C4-2B (cell line): ENCODE data around the gene ETAA1.

Source experiments
- ZFX ChIP-seq: fragments of 450-650 bp; IDR thresholded peaks from 2 replicates; pipeline ENCODE4 v1.6.1; 2017
- TF ChIP-seq, protein P1 (sequence below): fragments of 450-650 bp; conservative IDR thresholded peaks from 2 replicates; pipeline ENCODE4 v1.5.1; 2017; ENCODE audit warnings: mild to moderate bottlenecking

DNA sequence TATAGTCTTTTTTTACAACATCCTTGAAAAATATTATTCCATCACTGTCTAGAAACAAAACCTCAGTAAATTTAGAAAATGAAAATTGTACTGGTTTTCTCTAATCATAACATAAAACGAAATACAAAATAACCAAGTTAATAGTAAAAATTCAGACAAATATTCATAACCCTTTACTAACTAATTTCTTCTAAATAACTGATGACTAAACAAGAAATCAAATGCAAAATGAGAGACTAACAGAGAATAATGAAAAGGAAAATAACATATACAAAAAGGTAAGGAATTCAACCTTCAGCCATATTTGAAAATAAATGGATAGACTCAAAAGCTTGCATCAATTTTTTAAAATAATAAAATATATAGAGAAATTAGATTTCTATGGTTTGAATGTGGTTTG, 18.6 kb upstream of the ETAA1 start:
- TF ChIP-seq, protein P1, sequence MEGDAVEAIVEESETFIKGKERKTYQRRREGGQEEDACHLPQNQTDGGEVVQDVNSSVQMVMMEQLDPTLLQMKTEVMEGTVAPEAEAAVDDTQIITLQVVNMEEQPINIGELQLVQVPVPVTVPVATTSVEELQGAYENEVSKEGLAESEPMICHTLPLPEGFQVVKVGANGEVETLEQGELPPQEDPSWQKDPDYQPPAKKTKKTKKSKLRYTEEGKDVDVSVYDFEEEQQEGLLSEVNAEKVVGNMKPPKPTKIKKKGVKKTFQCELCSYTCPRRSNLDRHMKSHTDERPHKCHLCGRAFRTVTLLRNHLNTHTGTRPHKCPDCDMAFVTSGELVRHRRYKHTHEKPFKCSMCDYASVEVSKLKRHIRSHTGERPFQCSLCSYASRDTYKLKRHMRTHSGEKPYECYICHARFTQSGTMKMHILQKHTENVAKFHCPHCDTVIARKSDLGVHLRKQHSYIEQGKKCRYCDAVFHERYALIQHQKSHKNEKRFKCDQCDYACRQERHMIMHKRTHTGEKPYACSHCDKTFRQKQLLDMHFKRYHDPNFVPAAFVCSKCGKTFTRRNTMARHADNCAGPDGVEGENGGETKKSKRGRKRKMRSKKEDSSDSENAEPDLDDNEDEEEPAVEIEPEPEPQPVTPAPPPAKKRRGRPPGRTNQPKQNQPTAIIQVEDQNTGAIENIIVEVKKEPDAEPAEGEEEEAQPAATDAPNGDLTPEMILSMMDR = no peak
- TF ChIP-seq ZFX = no peak
